SU-DHL-6 (cell line): Measurements from ENCODE around the gene AKAP6.

Experiments used
- CTCF ChIP-seq: fragments of 200-600 bp; sonication (generic); IDR thresholded peaks from one replicate; pipeline ENCODE4 v1.5.1; 2017; ENCODE audit warnings: antibody characterized with exemption, mild to moderate bottlenecking, low read length, moderate library complexity; ENCODE audit not compliant: insufficient read depth, poor library complexity, severe bottlenecking
- EZH2phosphoT487 ChIP-seq: fragments of 200-600 bp; sonication (generic), shearing (Covaris generic); conservative IDR thresholded peaks from 2 replicates; pipeline ENCODE4 v1.6.1; 2018; ENCODE audit warnings: mild to moderate bottlenecking, antibody characterized with exemption, low read length, moderate library complexity, mixed read lengths

- no peak for TF ChIP-seq CTCF
- no peak for TF ChIP-seq EZH2phosphoT487
Observed at GRCh38 chr14:32331206-32331605, 2.1 kb downstream of the AKAP6 start.
